H9 (cell line): ENCODE measurements around the gene SPATA6L. TPM values are rescaled to one million over a fixed set of nuclear protein-coding genes. Genes with fewer than 3 reads are reported as not detected.

ENCODE experiments used
- DNase-seq: peaks from one replicate; pipeline ENCODE4 v3.0.0-alpha.2; 2017
- H2AFZ ChIP-seq: one replicate; pipeline ENCODE4 v1.6.1; 2013; ENCODE audit warnings: mild to moderate bottlenecking, low read length, control low read depth, moderate library complexity
- H2AK5ac ChIP-seq: 2 replicates; pipeline ENCODE4 v1.6.1; 2013; ENCODE audit warnings: low read length, control low read depth, mixed read lengths; ENCODE audit not compliant: insufficient read length
- H2BK120ac ChIP-seq: one replicate; pipeline ENCODE4 v1.6.1; 2013; ENCODE audit warnings: low read depth, mild to moderate bottlenecking, low read length, control low read depth, inconsistent platforms; ENCODE audit not compliant: poor library complexity, severe bottlenecking
- H2BK12ac ChIP-seq: 2 replicates; pipeline ENCODE4 v1.6.1; 2013; ENCODE audit warnings: low read length, control low read depth, mixed read lengths, low read depth; ENCODE audit not compliant: insufficient read length
- H2BK15ac ChIP-seq: 2 replicates; pipeline ENCODE4 v1.6.1; 2013; ENCODE audit warnings: low read depth, low read length, control low read depth
- H2BK20ac ChIP-seq: one replicate; pipeline ENCODE4 v1.6.1; 2013; ENCODE audit warnings: low read depth, mild to moderate bottlenecking, low read length, control low read depth, inconsistent platforms; ENCODE audit not compliant: poor library complexity, severe bottlenecking
- H2BK5ac ChIP-seq: 2 replicates; pipeline ENCODE4 v1.6.1; 2013; ENCODE audit warnings: low read length, control low read depth, mixed read lengths; ENCODE audit not compliant: insufficient read length
- H3K14ac ChIP-seq: 2 replicates; pipeline ENCODE4 v1.6.1; 2013; ENCODE audit warnings: low read length, control low read depth; ENCODE audit not compliant: insufficient read depth
- H3K18ac ChIP-seq: 2 replicates; pipeline ENCODE4 v1.6.1; 2013; ENCODE audit warnings: low read depth, mild to moderate bottlenecking, mixed read lengths, low read length, control low read depth; ENCODE audit not compliant: insufficient read length
- H3K23ac ChIP-seq: 2 replicates; pipeline ENCODE4 v1.6.1; 2013; ENCODE audit warnings: low read length, control low read depth, mixed read lengths, low read depth; ENCODE audit not compliant: insufficient read length
- H3K23me2 ChIP-seq: 2 replicates; pipeline ENCODE4 v1.6.1; 2013; ENCODE audit warnings: low read depth, mild to moderate bottlenecking, mixed read lengths, low read length, control low read depth; ENCODE audit not compliant: insufficient read length, poor library complexity, severe bottlenecking
- H3K27ac ChIP-seq: 2 replicates; pipeline ENCODE4 v1.5.1; 2013; ENCODE audit warnings: low read length, control low read depth, mixed read lengths, low read depth; ENCODE audit not compliant: insufficient read length
- H3K27me3 ChIP-seq: 2 replicates; pipeline ENCODE4 v1.6.1; 2013; ENCODE audit warnings: low read length, control low read depth, inconsistent platforms; ENCODE audit not compliant: insufficient read depth
- H3K4ac ChIP-seq: 2 replicates; pipeline ENCODE4 v1.6.1; 2013; ENCODE audit warnings: low read depth, mild to moderate bottlenecking, control low read depth, inconsistent platforms, low read length, moderate library complexity
- H3K4me1 ChIP-seq: 2 replicates; pipeline ENCODE4 v1.6.1; 2013; ENCODE audit warnings: low read length, control low read depth, inconsistent platforms; ENCODE audit not compliant: insufficient read depth
- H3K4me2 ChIP-seq: 2 replicates; pipeline ENCODE4 v1.6.1; 2013; ENCODE audit warnings: low read length, control low read depth, mixed read lengths; ENCODE audit not compliant: insufficient read length, insufficient read depth
- H3K56ac ChIP-seq: 2 replicates; pipeline ENCODE4 v1.6.1; 2013; ENCODE audit warnings: low read depth, mild to moderate bottlenecking, mixed read lengths, low read length, control low read depth; ENCODE audit not compliant: insufficient read length
- H3K79me1 ChIP-seq: 2 replicates; pipeline ENCODE4 v1.6.1; 2013; ENCODE audit warnings: low read depth, mild to moderate bottlenecking, moderate library complexity, low read length, control low read depth, inconsistent platforms; ENCODE audit not compliant: insufficient read depth, poor library complexity, severe bottlenecking
- H3K79me2 ChIP-seq: 2 replicates; pipeline ENCODE4 v1.6.1; 2013; ENCODE audit warnings: low read length, control low read depth, inconsistent platforms; ENCODE audit not compliant: insufficient read depth
- H3K9ac ChIP-seq: 2 replicates; pipeline ENCODE4 v1.6.1; 2013; ENCODE audit warnings: low read length, control low read depth, mixed read lengths; ENCODE audit not compliant: insufficient read length; ENCODE audit errors: extremely low read depth
- H3K9me3 ChIP-seq: one replicate; pipeline ENCODE4 v1.6.1; 2013; ENCODE audit warnings: low read depth, low read length, inconsistent platforms; ENCODE audit not compliant: control insufficient read depth
- H3T11ph ChIP-seq: one replicate; pipeline ENCODE4 v1.6.1; 2013; ENCODE audit warnings: mild to moderate bottlenecking, low read length, control low read depth, inconsistent platforms
- H4K20me1 ChIP-seq: one replicate; pipeline ENCODE4 v1.6.1; 2013; ENCODE audit not compliant: control insufficient read depth, insufficient read length, insufficient read depth
- H4K5ac ChIP-seq: 2 replicates; pipeline ENCODE4 v1.6.1; 2013; ENCODE audit warnings: low read depth, mild to moderate bottlenecking, mixed read lengths, low read length, control low read depth; ENCODE audit not compliant: insufficient read length
- H4K8ac ChIP-seq: replicated peaks from 2 replicates; pipeline ENCODE4 v1.6.1; 2013; ENCODE audit warnings: low read length, control low read depth, mixed read lengths, low read depth; ENCODE audit not compliant: insufficient read length
- H4K91ac ChIP-seq: 2 replicates; pipeline ENCODE4 v1.6.1; 2013; ENCODE audit warnings: low read depth, mild to moderate bottlenecking, moderate library complexity, mixed read lengths, low read length, control low read depth; ENCODE audit not compliant: insufficient read length
- H3K27ac Mint-ChIP-seq, 3 experiments: 2 replicates in 2 of 3; 3 replicates in 1 of 3; pipeline ENCODE4 v1.8.0; 2020 to 2021; ENCODE audit warnings: mixed read lengths in 3 of 3, mild to moderate bottlenecking in 1 of 3, moderate library complexity in 1 of 3
- H3K27me3 Mint-ChIP-seq: 2 replicates; pipeline ENCODE4 v1.8.0; 2021; ENCODE audit warnings: low read depth, mild to moderate bottlenecking, moderate library complexity, mixed read lengths
- H3K36me3 Mint-ChIP-seq, 3 experiments: 2 replicates in 2 of 3; 3 replicates in 1 of 3; pipeline ENCODE4 v1.8.0; 2020 to 2021; ENCODE audit warnings: low read depth in 3 of 3, mixed read lengths in 3 of 3; ENCODE audit not compliant: insufficient read depth in 1 of 3
- H3K4me1 Mint-ChIP-seq, 2 experiments: 2 replicates each; pipeline ENCODE4 v1.8.0; 2020; ENCODE audit warnings: mixed read lengths in 2 of 2
- H3K4me3 Mint-ChIP-seq, 2 experiments: 2 replicates in 1 of 2; 3 replicates in 1 of 2; pipeline ENCODE4 v1.8.0; 2020 to 2021; ENCODE audit warnings: mild to moderate bottlenecking in 2 of 2, mixed read lengths in 2 of 2, moderate library complexity in 1 of 2
- H3K9me3 Mint-ChIP-seq, 2 experiments: 2 replicates in 1 of 2; 3 replicates in 1 of 2; pipeline ENCODE4 v1.8.0; 2020; ENCODE audit warnings: mild to moderate bottlenecking in 2 of 2, mixed read lengths in 2 of 2, moderate library complexity in 1 of 2
- CTCF ChIP-seq: fragments of 200-600 bp; sonication (generic); conservative IDR thresholded peaks from 3 replicates; pipeline ENCODE4 v1.8.0; 2021; ENCODE audit warnings: antibody characterized with exemption, mild to moderate bottlenecking
- WGBS: extraction: QIAGEN DNeasy Blood & Tissue Kit; methylation state at CpG from one replicate; pipeline ENCODE4 v1.1.7; 2013; ENCODE audit warnings: missing lambda C conversion rate, low lambda C conversion rate, mixed read lengths; ENCODE audit not compliant: insufficient read length; ENCODE audit errors: extremely low coverage; 5-methylcytosine and 5-hydroxymethylcytosine counted together
- total RNA-seq: library from RNA; stranded (reverse); gene quantifications from 2 replicates; pipeline ENCODE4 v1.2.1, GENCODE V29; 2021

The SPATA6L gene
- total RNA-seq, 1 experiment from 2014 or later: 0.87 TPM

GRCh38 chr9:4642351-4642750 is 23.9 kb downstream of the SPATA6L start:
- no peaks in the 10 kb centered on the region for H3K79me1 ChIP-seq
- no peak overlapping the region for H3K18ac ChIP-seq
- no peak overlapping the region for H3T11ph ChIP-seq
- peaks cover 10% of the 10 kb centered on the region in 2 experiments for H3K4me1 Mint-ChIP-seq
- H2BK15ac ChIP-seq: no peak overlapping the region
- H3K27me3 ChIP-seq: no peaks in the 10 kb centered on the region
- TF ChIP-seq CTCF: no peak
- no peak overlapping the region for H3K9ac ChIP-seq
- no peak overlapping the region for H3K23ac ChIP-seq
- no peak overlapping the region for H3K4ac ChIP-seq
- H4K8ac ChIP-seq: no peak overlapping the region
- no peak overlapping the region for H2BK120ac ChIP-seq
- H3K79me2 ChIP-seq: no peaks in the 10 kb centered on the region
- DNase-seq: no peak
- no peak overlapping the region for H2AFZ ChIP-seq
- no peak overlapping the region for H4K5ac ChIP-seq
- H4K20me1 ChIP-seq: no peaks in the 10 kb centered on the region
- no peak overlapping the region for H3K4me3 Mint-ChIP-seq
- no peaks in the 10 kb centered on the region; a peak in 1 of 5 replicates for H3K9me3 Mint-ChIP-seq
- no peak overlapping the region for H3K56ac ChIP-seq
- no peaks in the 10 kb centered on the region for H3K36me3 Mint-ChIP-seq
- H3K4me2 ChIP-seq: no peak overlapping the region
- H2BK5ac ChIP-seq: no peak overlapping the region
- no peaks in the 10 kb centered on the region for H3K27me3 Mint-ChIP-seq
- WGBS: no CpG with 5 or more reads among the region's 2 CpGs
- no peak overlapping the region for H3K14ac ChIP-seq
- no peak overlapping the region for H2AK5ac ChIP-seq
- H2BK12ac ChIP-seq: no peak overlapping the region
- H3K9me3 ChIP-seq: no peaks in the 10 kb centered on the region
- peak overlapping the region in 2 of 3 experiments; percentile 3 to 30; a peak in 1 of 7 replicates for H3K27ac Mint-ChIP-seq
- no peak overlapping the region for H3K27ac ChIP-seq
- H2BK20ac ChIP-seq: no peak overlapping the region
- no peak overlapping the region for H4K91ac ChIP-seq
- H3K4me1 ChIP-seq: peaks cover 3% of the 10 kb centered on the region; the same call in 1 of the 2 replicates
- H3K23me2 ChIP-seq: no peaks in the 10 kb centered on the region
